ENCODE measurements around the gene CPEB4. TPM values are rescaled to one million over a fixed set of nuclear protein-coding genes. Genes with fewer than 3 reads are reported as not detected.

CPEB4 gene
- total and polyA plus RNA-seq, 2 donors (not counting 1 experiment from before 2014, with no cell fraction given): 8.4 to 26.0 TPM

DNA sequence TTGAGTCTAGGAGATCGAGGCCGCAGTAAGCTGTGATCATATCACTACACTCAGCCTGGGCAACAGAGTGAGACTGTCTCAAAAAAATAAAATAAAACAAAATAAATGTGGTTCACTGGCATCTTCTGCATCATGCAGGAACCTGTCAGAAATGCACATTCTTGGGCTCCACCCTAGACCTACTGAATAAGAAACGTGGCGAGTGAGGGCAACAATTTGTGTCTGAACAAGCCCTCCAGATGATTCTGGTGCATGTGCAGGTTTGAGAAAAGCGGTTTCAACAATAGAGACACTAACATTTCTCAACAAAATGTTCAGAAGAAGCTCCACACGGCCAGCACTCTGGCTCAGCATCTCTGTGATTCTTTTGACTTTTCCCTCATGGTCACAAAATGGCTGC is 42.8 kb upstream of the CPEB4 start:
- Histone ChIP-seq H3K27ac (ENCODE audit: low read length in 2 of 2) (no peak overlapping the region), H3K4me3 (ENCODE audit: control extremely low read depth in 1 of 5, extremely low read depth in 1 of 5, insufficient read depth in 1 of 5, low read depth in 2 of 5, low read length in 4 of 5) (no peak overlapping the region), H3K36me3 (replicated peaks in 1 of 2; ENCODE audit: control extremely low read depth in 1 of 2, control insufficient read depth in 1 of 2, extremely low read depth in 1 of 2, insufficient read depth in 2 of 2, low read length in 1 of 2) (no peaks in the 10 kb centered on the region), H3K4me1 (ENCODE audit: control insufficient read depth in 2 of 2, insufficient read depth in 2 of 2, low read length in 2 of 2) (peaks cover 0 to 8% of the 10 kb centered on the region in 2 donors), H3K9ac (ENCODE audit: low read length) (no peak overlapping the region), H4K20me1 (ENCODE audit: control insufficient read depth, insufficient read depth, low read length, poor library complexity, severe bottlenecking) (no peaks in the 10 kb centered on the region), H3K4me2 (replicated peaks; ENCODE audit: low read depth, low read length, poor library complexity, severe bottlenecking) (no peak overlapping the region), H3K79me2 (ENCODE audit: control insufficient read depth, insufficient read depth, low read length) (no peaks in the 10 kb centered on the region), H3K9me3 (ENCODE audit: control extremely low read depth in 1 of 3, control insufficient read depth in 2 of 3, insufficient read depth in 1 of 3, low read length in 2 of 3) (peaks cover 0 to 14% (median 7%) of the 10 kb centered on the region in 3 donors), H3K27me3 (replicated peaks in 1 of 4; ENCODE audit: control extremely low read depth in 1 of 4, control insufficient read depth in 3 of 4, insufficient read depth in 4 of 4, low read length in 3 of 4) (no peaks in the 10 kb centered on the region), H2AFZ (ENCODE audit: insufficient read depth, low read depth, low read length, poor library complexity, severe bottlenecking) (no peak overlapping the region)
- no peak for DNase-seq
- CTCF ChIA-PET: interaction anchor here (1.5 to 1.6 kb wide), 2 partner anchors 11 to 80 kb away, joined by 4 to 5 read pairs; no protein-coding TSS in a partner anchor
- Mint-ChIP-seq H3K9me3 (ENCODE audit: insufficient read depth) (peaks cover 9% of the 10 kb centered on the region), H3K27me3 (no peaks in the 10 kb centered on the region), H3K4me1 (peaks cover 6% of the 10 kb centered on the region), H3K4me3 (no peak overlapping the region), H3K27ac (no peak overlapping the region)
- TF ChIP-seq, protein P1, sequence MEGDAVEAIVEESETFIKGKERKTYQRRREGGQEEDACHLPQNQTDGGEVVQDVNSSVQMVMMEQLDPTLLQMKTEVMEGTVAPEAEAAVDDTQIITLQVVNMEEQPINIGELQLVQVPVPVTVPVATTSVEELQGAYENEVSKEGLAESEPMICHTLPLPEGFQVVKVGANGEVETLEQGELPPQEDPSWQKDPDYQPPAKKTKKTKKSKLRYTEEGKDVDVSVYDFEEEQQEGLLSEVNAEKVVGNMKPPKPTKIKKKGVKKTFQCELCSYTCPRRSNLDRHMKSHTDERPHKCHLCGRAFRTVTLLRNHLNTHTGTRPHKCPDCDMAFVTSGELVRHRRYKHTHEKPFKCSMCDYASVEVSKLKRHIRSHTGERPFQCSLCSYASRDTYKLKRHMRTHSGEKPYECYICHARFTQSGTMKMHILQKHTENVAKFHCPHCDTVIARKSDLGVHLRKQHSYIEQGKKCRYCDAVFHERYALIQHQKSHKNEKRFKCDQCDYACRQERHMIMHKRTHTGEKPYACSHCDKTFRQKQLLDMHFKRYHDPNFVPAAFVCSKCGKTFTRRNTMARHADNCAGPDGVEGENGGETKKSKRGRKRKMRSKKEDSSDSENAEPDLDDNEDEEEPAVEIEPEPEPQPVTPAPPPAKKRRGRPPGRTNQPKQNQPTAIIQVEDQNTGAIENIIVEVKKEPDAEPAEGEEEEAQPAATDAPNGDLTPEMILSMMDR (IDR thresholded peaks at IDR 0.05): no peak
- TF ChIP-seq EZH2 (IDR thresholded peaks at IDR 0.05; ENCODE audit: borderline replicate concordance, insufficient read depth, low read depth, low read length, poor library complexity, severe bottlenecking): no peak
- intact Hi-C loops (cut with micrococcal nuclease): no loop called here
- 84% methylated on average over 4 of the region's 6 CpGs for WGBS (ENCODE audit: insufficient coverage)
- POLR2A ChIA-PET: interaction anchor here (0.7 kb wide), 1 partner anchor 49 kb away, joined by 4 read pairs; no protein-coding TSS in a partner anchor
- ATAC-seq (ENCODE audit: low read depth): no peak

DNA sequence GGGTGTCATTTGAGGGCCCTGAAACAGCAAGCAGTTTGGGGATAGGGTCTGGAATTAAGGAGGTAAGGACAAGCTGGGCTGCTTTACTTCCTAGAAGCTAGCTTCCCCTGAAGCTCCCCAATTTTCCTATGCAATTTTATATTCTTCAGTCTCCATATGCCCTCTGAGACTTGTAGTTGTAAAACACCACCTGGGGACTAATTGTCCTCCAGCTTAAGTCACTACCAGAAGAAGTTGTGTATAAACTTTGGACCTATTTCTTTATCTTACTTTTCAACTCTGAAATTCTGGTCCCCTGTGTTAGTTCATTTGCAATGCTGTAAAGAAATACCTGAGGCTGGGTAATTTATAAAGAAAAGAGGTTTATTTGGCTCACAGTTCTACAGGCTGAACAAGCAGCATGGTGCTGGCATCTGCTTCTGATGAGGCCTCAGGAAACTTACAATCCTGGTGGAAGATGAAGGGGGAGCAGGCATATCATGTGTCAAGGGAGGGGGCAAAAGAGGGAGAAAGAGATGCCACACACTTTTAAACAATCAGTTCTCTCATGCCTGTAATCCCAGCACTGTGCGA is 41.1 kb upstream of the CPEB4 start:
- CTCF ChIA-PET: no interaction called here
- no CpG with 5 or more reads among the region's 1 CpG for WGBS (ENCODE audit: insufficient coverage)
- H3K27me3 Mint-ChIP-seq: peaks cover 10% of the 10 kb centered on the region

More for the DNA sequence above, 41.1 kb upstream of the CPEB4 start:
- H3K36me3 ChIP-seq (replicated peaks in 1 of 2; ENCODE audit: control extremely low read depth in 1 of 2, control insufficient read depth in 1 of 2, extremely low read depth in 1 of 2, insufficient read depth in 2 of 2, low read length in 1 of 2): no peaks in the 10 kb centered on the region
- no peak overlapping the region for H3K9ac ChIP-seq (ENCODE audit: low read length)
- TF ChIP-seq, protein P1 (IDR thresholded peaks at IDR 0.05): no peak
- TF ChIP-seq EZH2 (IDR thresholded peaks at IDR 0.05; ENCODE audit: borderline replicate concordance, insufficient read depth, low read depth, low read length, poor library complexity, severe bottlenecking): no peak
- H3K4me1 Mint-ChIP-seq: peaks cover 12% of the 10 kb centered on the region
- POLR2A ChIA-PET: no interaction called here
- DNase-seq (no peak), ATAC-seq (ENCODE audit: low read depth) (no peak)
- no peak overlapping the region for H2AFZ ChIP-seq (ENCODE audit: insufficient read depth, low read depth, low read length, poor library complexity, severe bottlenecking)
- H3K9me3 Mint-ChIP-seq (ENCODE audit: insufficient read depth): peaks cover 9% of the 10 kb centered on the region
- H3K27ac Mint-ChIP-seq: no peak overlapping the region
- H3K9me3 ChIP-seq (ENCODE audit: control extremely low read depth in 1 of 3, control insufficient read depth in 2 of 3, insufficient read depth in 1 of 3, low read length in 2 of 3): peaks cover 0 to 14% (median 7%) of the 10 kb centered on the region in 3 donors
- H3K4me1 ChIP-seq (ENCODE audit: control insufficient read depth in 2 of 2, insufficient read depth in 2 of 2, low read length in 2 of 2): peaks cover 0 to 8% of the 10 kb centered on the region in 2 donors
- no peaks in the 10 kb centered on the region for H3K79me2 ChIP-seq (ENCODE audit: control insufficient read depth, insufficient read depth, low read length)
- H3K27me3 ChIP-seq (replicated peaks in 1 of 4; ENCODE audit: control extremely low read depth in 1 of 4, control insufficient read depth in 3 of 4, insufficient read depth in 4 of 4, low read length in 3 of 4): no peaks in the 10 kb centered on the region
- H3K4me3 ChIP-seq (ENCODE audit: control extremely low read depth in 1 of 5, extremely low read depth in 1 of 5, insufficient read depth in 1 of 5, low read depth in 2 of 5, low read length in 4 of 5): no peak overlapping the region
- no peak overlapping the region for H3K27ac ChIP-seq (ENCODE audit: low read length in 2 of 2)
- no peak overlapping the region for H3K4me3 Mint-ChIP-seq
- H3K4me2 ChIP-seq (replicated peaks; ENCODE audit: low read depth, low read length, poor library complexity, severe bottlenecking): no peak overlapping the region
- no peaks in the 10 kb centered on the region for H4K20me1 ChIP-seq (ENCODE audit: control insufficient read depth, insufficient read depth, low read length, poor library complexity, severe bottlenecking)
- intact Hi-C loops (cut with micrococcal nuclease): no loop called here

Data from B cell (primary cell).